Keratinocyte (primary cell): ENCODE data around the gene CAPZA2. TPM values are rescaled to one million over a fixed set of nuclear protein-coding genes. Genes with fewer than 3 reads are reported as not detected.

Experiments
- DNase-seq: peaks from one replicate; pipeline ENCODE4 v3.0.0-alpha.2; 2011; ENCODE audit warnings: low read depth, missing footprints, low spot score
- FAIRE-seq: peaks from 2 replicates; lab custom pipeline; 2011; peaks lifted over from hg19 to GRCh38; lab: Jason Lieb, UNC
- H2AFZ ChIP-seq: 2 replicates; pipeline ENCODE4 v1.6.0; 2012; ENCODE audit warnings: low read length, control low read depth, inconsistent platforms; ENCODE audit not compliant: control insufficient read depth
- H3K27ac ChIP-seq: 2 replicates; pipeline ENCODE4 v1.5.1; 2011; ENCODE audit warnings: low read length; ENCODE audit not compliant: control insufficient read depth, insufficient read depth
- H3K27me3 ChIP-seq: 3 replicates; pipeline ENCODE4 v1.6.0; 2011; ENCODE audit warnings: low read length; ENCODE audit not compliant: control insufficient read depth, insufficient read depth; ENCODE audit errors: extremely low read depth
- H3K36me3 ChIP-seq, 2 experiments: 2 replicates in 1 of 2; 3 replicates in 1 of 2; pipeline ENCODE4 v1.5.1; 2011; ENCODE audit warnings: low read length in 2 of 2, mild to moderate bottlenecking in 1 of 2; ENCODE audit not compliant: control insufficient read depth in 2 of 2, insufficient read depth in 2 of 2; ENCODE audit errors: extremely low read depth in 1 of 2
- H3K4me1 ChIP-seq: 3 replicates; pipeline ENCODE4 v1.5.1; 2011; ENCODE audit warnings: low read length; ENCODE audit not compliant: control insufficient read depth, insufficient read depth; ENCODE audit errors: extremely low read depth
- H3K4me2 ChIP-seq: 3 replicates; pipeline ENCODE4 v1.6.0; 2011; ENCODE audit warnings: low read depth, low read length; ENCODE audit not compliant: control insufficient read depth, insufficient read depth; ENCODE audit errors: extremely low read depth
- H3K4me3 ChIP-seq, 3 experiments: fragments of 200-600 bp in 1 of 3; sonication (generic) in 1 of 3; 2 replicates in 2 of 3; 3 replicates in 1 of 3; pipeline ENCODE4 v1.5.1; 2011 to 2016; ENCODE audit warnings: low read length in 3 of 3, mild to moderate bottlenecking in 3 of 3, control low read depth in 2 of 3, inconsistent platforms in 1 of 3, low read depth in 1 of 3, mixed read lengths in 1 of 3, mixed run types in 1 of 3, moderate library complexity in 1 of 3; ENCODE audit not compliant: control insufficient read depth in 2 of 3, insufficient read depth in 2 of 3; ENCODE audit errors: extremely low read depth in 1 of 3
- H3K79me2 ChIP-seq: 2 replicates; pipeline ENCODE4 v1.6.0; 2012; ENCODE audit warnings: low read length; ENCODE audit not compliant: control insufficient read depth, insufficient read depth
- H3K9ac ChIP-seq: 3 replicates; pipeline ENCODE4 v1.6.0; 2011; ENCODE audit warnings: low read length; ENCODE audit not compliant: control insufficient read depth, insufficient read depth; ENCODE audit errors: extremely low read depth
- H3K9me1 ChIP-seq: 3 replicates; pipeline ENCODE4 v1.6.0; 2011; ENCODE audit warnings: low read length; ENCODE audit not compliant: control insufficient read depth, insufficient read depth; ENCODE audit errors: extremely low read depth
- H3K9me3 ChIP-seq: 2 replicates; pipeline ENCODE4 v1.5.1; 2012; ENCODE audit warnings: low read depth, low read length; ENCODE audit not compliant: control insufficient read depth
- H4K20me1 ChIP-seq: 3 replicates; pipeline ENCODE4 v1.6.0; 2011; ENCODE audit warnings: low read length; ENCODE audit not compliant: control insufficient read depth, insufficient read depth; ENCODE audit errors: extremely low read depth
- EZH2 ChIP-seq: IDR thresholded peaks from one replicate; pipeline ENCODE4 v1.6.1; 2012; ENCODE audit warnings: inconsistent platforms, mild to moderate bottlenecking, low read length, moderate library complexity
- dilution Hi-C: fragments of 300-500 bp; cut with MboI; formaldehyde crosslinking; loops from one replicate; pipeline ENCODE4 v1.7.0; 2020; ENCODE audit warnings: low sequenced_read_pairs; ENCODE audit not compliant: extremely low pct_ligation_motif_present
- polyA plus RNA-seq, 5 experiments: library from polyadenylated mRNA; depleted of rRNA in 3 of 5; stranded (reverse) in 3 of 5; stranded (forward) in 1 of 5; unstranded in 1 of 5; fragments of >200 nt; gene quantifications; 1 replicate in 1 of 5; 2 replicates in 3 of 5; 3 replicates in 1 of 5; pipeline versions ENCODE4 v1.2.1 to v1.2.3, GENCODE V29; 2011 to 2012; ENCODE audit warnings: missing spikeins in 2 of 5, low read depth in 1 of 5, low replicate concordance in 1 of 5
- TF ChIP-seq, protein P1 (sequence below), 3 experiments: IDR thresholded peaks in 1 of 3; conservative IDR thresholded peaks in 1 of 3; optimal IDR thresholded peaks in 1 of 3; 2 replicates in 2 of 3; 3 replicates in 1 of 3; pipeline versions ENCODE3 to v1.5.1; 2011; ENCODE audit warnings: low read length in 3 of 3, mild to moderate bottlenecking in 3 of 3, moderate library complexity in 2 of 3, control low read depth in 1 of 3, inconsistent platforms in 1 of 3; ENCODE audit not compliant: insufficient read depth in 2 of 3; ENCODE audit errors: extremely low read depth in 1 of 3

Gene CAPZA2
- polyA plus RNA-seq, 1 donor (not counting 4 experiments of a cell fraction or from before 2014, with no cell fraction given) = 150 TPM

DNA sequence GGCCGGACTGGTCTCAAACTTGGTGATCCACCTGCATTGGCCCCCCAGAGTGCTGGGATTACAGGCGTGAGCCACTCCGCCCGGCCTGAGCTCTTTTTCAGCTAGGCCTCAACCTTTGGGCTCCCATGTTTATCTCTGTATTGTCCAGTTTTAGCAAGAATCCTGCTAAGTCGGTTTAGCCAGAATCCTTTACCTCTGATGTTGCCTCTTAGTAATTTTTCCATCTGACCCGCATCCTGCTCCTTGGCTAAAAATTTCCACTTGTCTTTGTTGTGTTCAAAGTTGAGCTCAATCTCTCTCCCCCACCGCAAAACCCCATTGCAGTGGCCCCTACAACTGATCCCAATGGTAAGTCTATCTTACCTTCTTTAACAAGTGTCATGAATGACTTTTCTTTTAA is 70.2 kb downstream of the CAPZA2 start:
- Histone ChIP-seq H3K27me3 (no peaks in the 10 kb centered on the region), H3K9me1 (no peaks in the 10 kb centered on the region), H2AFZ (no peak overlapping the region), H3K4me2 (no peak overlapping the region), H3K9me3 (no peaks in the 10 kb centered on the region), H3K4me3 (no peak overlapping the region), H3K27ac (no peak overlapping the region), H3K9ac (no peak overlapping the region), H3K79me2 (no peaks in the 10 kb centered on the region), H3K36me3 (no peaks in the 10 kb centered on the region), H3K4me1 (peaks cover 2% of the 10 kb centered on the region), H4K20me1 (no peaks in the 10 kb centered on the region)
- dilution Hi-C loops = no loop called here
- DNase-seq (no peak), FAIRE-seq (no peak)
- TF ChIP-seq, protein P1, sequence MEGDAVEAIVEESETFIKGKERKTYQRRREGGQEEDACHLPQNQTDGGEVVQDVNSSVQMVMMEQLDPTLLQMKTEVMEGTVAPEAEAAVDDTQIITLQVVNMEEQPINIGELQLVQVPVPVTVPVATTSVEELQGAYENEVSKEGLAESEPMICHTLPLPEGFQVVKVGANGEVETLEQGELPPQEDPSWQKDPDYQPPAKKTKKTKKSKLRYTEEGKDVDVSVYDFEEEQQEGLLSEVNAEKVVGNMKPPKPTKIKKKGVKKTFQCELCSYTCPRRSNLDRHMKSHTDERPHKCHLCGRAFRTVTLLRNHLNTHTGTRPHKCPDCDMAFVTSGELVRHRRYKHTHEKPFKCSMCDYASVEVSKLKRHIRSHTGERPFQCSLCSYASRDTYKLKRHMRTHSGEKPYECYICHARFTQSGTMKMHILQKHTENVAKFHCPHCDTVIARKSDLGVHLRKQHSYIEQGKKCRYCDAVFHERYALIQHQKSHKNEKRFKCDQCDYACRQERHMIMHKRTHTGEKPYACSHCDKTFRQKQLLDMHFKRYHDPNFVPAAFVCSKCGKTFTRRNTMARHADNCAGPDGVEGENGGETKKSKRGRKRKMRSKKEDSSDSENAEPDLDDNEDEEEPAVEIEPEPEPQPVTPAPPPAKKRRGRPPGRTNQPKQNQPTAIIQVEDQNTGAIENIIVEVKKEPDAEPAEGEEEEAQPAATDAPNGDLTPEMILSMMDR (optimal IDR thresholded peaks at IDR 0.05 in 1 of 3, IDR thresholded peaks at IDR 0.05 in 1 of 3, conservative IDR thresholded peaks at IDR 0.05 in 1 of 3; ENCODE audit: extremely low read depth in 1 of 3, insufficient read depth in 2 of 3, low read length in 3 of 3) = no peak
- no peak for TF ChIP-seq EZH2

DNA sequence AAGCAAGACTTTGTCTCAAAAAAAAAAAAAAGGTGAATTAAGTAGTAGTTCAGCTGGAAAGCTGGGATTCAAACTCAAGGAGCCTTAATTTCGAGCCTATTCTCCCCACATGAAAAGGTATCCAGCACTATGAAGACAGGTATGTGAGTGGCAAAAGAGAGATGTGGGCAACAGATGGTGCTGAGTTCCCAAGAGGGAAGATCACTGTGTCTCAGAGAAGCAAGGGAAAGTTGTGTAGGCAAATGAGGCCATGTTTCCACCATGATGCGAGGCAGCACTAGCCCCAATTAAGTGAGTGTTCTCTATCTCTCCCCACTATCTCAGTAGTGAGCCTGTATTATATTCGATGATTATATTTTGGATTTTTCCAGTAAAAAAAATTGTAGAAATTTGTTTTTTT is 71.1 kb downstream of the CAPZA2 start:
- Histone ChIP-seq H3K27me3 (no peaks in the 10 kb centered on the region), H3K9ac (no peak overlapping the region), H3K4me3 (no peak overlapping the region), H3K9me1 (no peaks in the 10 kb centered on the region), H3K36me3 (no peaks in the 10 kb centered on the region), H3K4me2 (no peak overlapping the region), H4K20me1 (no peaks in the 10 kb centered on the region), H3K27ac (no peak overlapping the region), H2AFZ (no peak overlapping the region), H3K4me1 (peaks cover 2% of the 10 kb centered on the region), H3K9me3 (no peaks in the 10 kb centered on the region), H3K79me2 (no peaks in the 10 kb centered on the region)
- DNase-seq = no peak
- no peak for FAIRE-seq
- dilution Hi-C loops = no loop called here
- TF ChIP-seq, protein P1 (optimal IDR thresholded peaks at IDR 0.05 in 1 of 3, IDR thresholded peaks at IDR 0.05 in 1 of 3, conservative IDR thresholded peaks at IDR 0.05 in 1 of 3; ENCODE audit: extremely low read depth in 1 of 3, insufficient read depth in 2 of 3, low read length in 3 of 3) = no peak
- TF ChIP-seq EZH2 = no peak
